K562 (cell line): ENCODE measurements around the gene CCDC171. TPM values are rescaled to one million over a fixed set of nuclear protein-coding genes. Genes with fewer than 3 reads are reported as not detected.

Source experiments
- ATAC-seq: fragments of 200-7000 bp; cut with Tn5 transposase; 3 replicates; pipeline ENCODE4 v1.9.1; 2020; ENCODE audit warnings: moderate library complexity
- BruUV-seq: library from RNA; stranded (reverse); fragments of 400-500 nt; replicated peaks from 2 replicates; lab custom pipeline; 2021; lab: Mats Ljungman, UMichigan
- CTCF ChIA-PET: fragments of 300-600 bp; formaldehyde crosslinking; extraction: SDS; loops from one replicate; lab custom pipeline; 2021; ENCODE audit warnings: low intra/inter-chr PET ratio; lab: Yijun Ruan, JAX
- POLR2A ChIA-PET: fragments of 300-600, 350-650 bp; sonication (Branson Sonifier 250); formaldehyde crosslinking; extraction: SDS; loops from one replicate; lab custom pipeline; 2021; ENCODE audit warnings: antibody characterized with exemption, inconsistent platforms; lab: Yijun Ruan, JAX
- DNase-seq, 4 experiments: peaks; one replicate each; pipeline versions ENCODE4 v3.0.0 to v3.0.0-alpha.2; 2011 to 2018; ENCODE audit warnings: low spot score in 3 of 4, mixed read lengths in 3 of 4; ENCODE audit errors: extremely low read depth in 1 of 4
- FAIRE-seq: peaks from 2 replicates; lab custom pipeline; 2011; peaks lifted over from hg19 to GRCh38; lab: Jason Lieb, UNC
- H2AFZ ChIP-seq: 2 replicates; pipeline ENCODE4 v1.6.0; 2011; ENCODE audit warnings: low read depth, low read length, control low read depth, inconsistent platforms
- H3K27ac ChIP-seq: fragments of 200-600 bp; 3 replicates; pipeline ENCODE4 v1.8.0; 2011; ENCODE audit warnings: low read depth, mild to moderate bottlenecking, control low read depth, inconsistent platforms, low read length, moderate library complexity, mixed read lengths; ENCODE audit errors: extremely low read depth
- H3K27me3 ChIP-seq, 2 experiments: fragments of 300-600 bp in 1 of 2; 2 replicates in 1 of 2; 3 replicates in 1 of 2; pipeline versions ENCODE4 v1.6.0 to v1.8.0; 2011; ENCODE audit warnings: inconsistent platforms in 2 of 2, low read length in 2 of 2, mild to moderate bottlenecking in 1 of 2, mixed read lengths in 1 of 2, moderate library complexity in 1 of 2; ENCODE audit not compliant: control insufficient read depth in 2 of 2, insufficient read depth in 2 of 2
- H3K36me3 ChIP-seq: fragments of 300-600 bp; 3 replicates; pipeline ENCODE4 v1.8.0; 2011; ENCODE audit warnings: mild to moderate bottlenecking, low read length, inconsistent platforms; ENCODE audit not compliant: control insufficient read depth, insufficient read depth
- H3K4me1 ChIP-seq, 2 experiments: fragments of 200-600 bp in 1 of 2; replicated peaks in 1 of 2; 2 replicates in 1 of 2; 3 replicates in 1 of 2; pipeline versions ENCODE4 v1.5.1 to v1.8.0; 2011; ENCODE audit warnings: inconsistent platforms in 2 of 2, low read length in 2 of 2, mild to moderate bottlenecking in 1 of 2, mixed read lengths in 1 of 2, moderate library complexity in 1 of 2; ENCODE audit not compliant: control insufficient read depth in 2 of 2, insufficient read depth in 2 of 2
- H3K4me2 ChIP-seq: 2 replicates; pipeline ENCODE4 v1.6.1; 2011; ENCODE audit warnings: low read length, control low read depth, inconsistent platforms, mixed read lengths; ENCODE audit not compliant: insufficient read depth
- H3K4me3 ChIP-seq: fragments of 200-600 bp; sonication (generic), shearing (Covaris generic); 2 replicates; pipeline ENCODE4 v1.5.1; 2016; ENCODE audit warnings: control low read depth, inconsistent platforms
- H3K79me2 ChIP-seq: fragments of 200-600 bp; 3 replicates; pipeline ENCODE4 v1.8.0; 2011; ENCODE audit warnings: low read length, inconsistent platforms; ENCODE audit not compliant: control insufficient read depth, insufficient read depth
- H3K9ac ChIP-seq, 2 experiments: 2 replicates each; pipeline versions ENCODE4 v1.6.0 to v1.6.1; 2011; ENCODE audit warnings: low read depth in 2 of 2, low read length in 2 of 2, control low read depth in 1 of 2, inconsistent platforms in 1 of 2, mild to moderate bottlenecking in 1 of 2, mixed read lengths in 1 of 2; ENCODE audit not compliant: insufficient read depth in 1 of 2
- H3K9me1 ChIP-seq: one replicate; pipeline ENCODE4 v1.6.0; 2011; ENCODE audit warnings: inconsistent platforms, mild to moderate bottlenecking, low read length, moderate library complexity; ENCODE audit not compliant: control insufficient read depth, insufficient read depth
- H3K9me3 ChIP-seq: replicated peaks from 2 replicates; pipeline ENCODE4 v1.5.1; 2011; ENCODE audit warnings: low read depth, low read length, inconsistent platforms; ENCODE audit not compliant: control insufficient read depth, insufficient read depth
- H4K20me1 ChIP-seq: replicated peaks from 2 replicates; pipeline ENCODE4 v1.6.1; 2011; ENCODE audit warnings: low read length, inconsistent platforms, mixed read lengths; ENCODE audit not compliant: control insufficient read depth, insufficient read depth
- KLF10 ChIP-seq: fragments of 250-450 bp; sonication (Bioruptor Pico); IDR thresholded peaks from 2 replicates; pipeline ENCODE4 v1.6.1; 2021; ENCODE audit warnings: matching md5 sums
- RFX5 ChIP-seq: IDR thresholded peaks from 2 replicates; pipeline ENCODE4 v1.6.1; 2011; ENCODE audit warnings: low read depth, mild to moderate bottlenecking, improper control_type of control experiment, low read length
- WGBS: fragments of 100-300 bp; shearing (Covaris generic); methylation state at CpG from one replicate; pipeline ENCODE4 v1.1.6; 2016; ENCODE audit warnings: low coverage, mixed read lengths; ENCODE audit not compliant: insufficient coverage; ENCODE audit errors: missing lambda C conversion rate; 5-methylcytosine and 5-hydroxymethylcytosine counted together
- in situ Hi-C: fragments of 300-500 bp; cut with MboI; formaldehyde crosslinking; loops from 4 replicates; pipeline ENCODE4 v1.15.0; 2018; ENCODE audit warnings: inconsistent platforms, mixed read lengths
- intact Hi-C: fragments of 100-400 bp; cut with micrococcal nuclease; formaldehyde crosslinking; loops from 2 replicates; pipeline ENCODE4 v1.14.2; 2022
- polyA plus RNA-seq, 8 experiments: library from polyadenylated mRNA; depleted of rRNA in 4 of 8; stranded (reverse) in 5 of 8; unstranded in 3 of 8; fragments of >200 nt; fragmentation: Nextera tagmentation in 2 of 8; fragmentation: Illumina TruSeq in 1 of 8; extraction: Ambion mirVana in 2 of 8; extraction: Trizol in 1 of 8; gene quantifications; 2 replicates each; pipeline versions ENCODE4 v1.2.1 to v1.2.3, GENCODE V29; 2011 to 2014; ENCODE audit warnings: inconsistent platforms in 1 of 8, missing spikeins in 1 of 8
- total RNA-seq, 7 experiments: library from RNA; depleted of rRNA in 6 of 7; stranded (reverse); fragments of >200 nt in 6 of 7; fragmentation: Illumina TruSeq in 2 of 7; extraction: Trizol in 2 of 7; gene quantifications; 2 replicates each; pipeline versions ENCODE4 v1.2.1 to v1.2.3, GENCODE V29; 2011 to 2021; ENCODE audit warnings: low replicate concordance in 1 of 7
- TF ChIP-seq, protein P1 (sequence below), 2 experiments: fragments of 450-650 bp in 1 of 2; IDR thresholded peaks; 2 replicates each; pipeline ENCODE4 v1.6.1; 2011 to 2017; ENCODE audit warnings: low read depth in 2 of 2, antibody characterized with exemption in 1 of 2, borderline replicate concordance in 1 of 2, low read length in 1 of 2, mild to moderate bottlenecking in 1 of 2, mixed read lengths in 1 of 2; ENCODE audit not compliant: control insufficient read depth in 1 of 2
- TF ChIP-seq, protein P2 (sequence below): fragments of 250-450 bp; sonication (Bioruptor Pico); IDR thresholded peaks from 2 replicates; pipeline ENCODE4 v1.5.0; 2021; ENCODE audit warnings: mild to moderate bottlenecking, borderline replicate concordance
- TF ChIP-seq, protein P3 (sequence below): fragments of 450-650 bp; formaldehyde crosslinking; IDR thresholded peaks from 2 replicates; pipeline ENCODE4 v1.4.0; 2020; ENCODE audit warnings: mild to moderate bottlenecking, moderate library complexity

CCDC171 gene
- total and polyA plus RNA-seq, 9 of the 15 experiments (the other 6 are each of a cell fraction or from before 2014, with no cell fraction given), result 0.08 to 3.8 (median 0.27) TPM

DNA sequence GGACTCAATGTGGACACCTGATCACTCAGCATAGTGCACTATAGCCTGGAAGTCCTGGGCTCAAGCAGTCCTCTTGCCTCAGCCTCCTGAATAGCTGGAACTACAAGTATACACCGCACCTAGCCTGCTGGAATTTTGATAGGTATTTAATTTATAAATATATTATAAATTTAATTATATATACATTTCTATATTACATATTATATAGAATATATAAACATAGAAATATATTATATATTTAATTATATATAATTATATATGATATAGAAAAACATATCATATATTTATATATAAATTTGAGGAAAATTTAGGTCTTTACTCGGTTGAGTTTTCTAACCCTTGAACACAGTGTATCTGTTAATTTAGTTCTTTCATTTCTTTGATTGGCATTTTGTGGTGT, 26.9 kb upstream of the CCDC171 start:
- Histone ChIP-seq H4K20me1 (no peaks in the 10 kb centered on the region), H3K36me3 (no peaks in the 10 kb centered on the region), H3K27me3 (no peaks in the 10 kb centered on the region), H3K79me2 (no peaks in the 10 kb centered on the region), H3K9me1 (no peaks in the 10 kb centered on the region), H3K9me3 (no peaks in the 10 kb centered on the region), H3K4me3 (no peak overlapping the region), H3K9ac (no peak overlapping the region), H2AFZ (no peak overlapping the region), H3K27ac (no peak overlapping the region), H3K4me1 (peaks cover 0 to 3% of the 10 kb centered on the region in 2 experiments; a peak in 1 of 5 replicates), H3K4me2 (no peak overlapping the region)
- ChIA-PET POLR2A (no interaction called here), CTCF (no interaction called here)
- WGBS, result 17% methylated on average over 2 of the region's 2 CpGs
- TF ChIP-seq RFX5 (no peak), KLF10 (CRISPR knock-in tag) (no peak)
- TF ChIP-seq, protein P1, sequence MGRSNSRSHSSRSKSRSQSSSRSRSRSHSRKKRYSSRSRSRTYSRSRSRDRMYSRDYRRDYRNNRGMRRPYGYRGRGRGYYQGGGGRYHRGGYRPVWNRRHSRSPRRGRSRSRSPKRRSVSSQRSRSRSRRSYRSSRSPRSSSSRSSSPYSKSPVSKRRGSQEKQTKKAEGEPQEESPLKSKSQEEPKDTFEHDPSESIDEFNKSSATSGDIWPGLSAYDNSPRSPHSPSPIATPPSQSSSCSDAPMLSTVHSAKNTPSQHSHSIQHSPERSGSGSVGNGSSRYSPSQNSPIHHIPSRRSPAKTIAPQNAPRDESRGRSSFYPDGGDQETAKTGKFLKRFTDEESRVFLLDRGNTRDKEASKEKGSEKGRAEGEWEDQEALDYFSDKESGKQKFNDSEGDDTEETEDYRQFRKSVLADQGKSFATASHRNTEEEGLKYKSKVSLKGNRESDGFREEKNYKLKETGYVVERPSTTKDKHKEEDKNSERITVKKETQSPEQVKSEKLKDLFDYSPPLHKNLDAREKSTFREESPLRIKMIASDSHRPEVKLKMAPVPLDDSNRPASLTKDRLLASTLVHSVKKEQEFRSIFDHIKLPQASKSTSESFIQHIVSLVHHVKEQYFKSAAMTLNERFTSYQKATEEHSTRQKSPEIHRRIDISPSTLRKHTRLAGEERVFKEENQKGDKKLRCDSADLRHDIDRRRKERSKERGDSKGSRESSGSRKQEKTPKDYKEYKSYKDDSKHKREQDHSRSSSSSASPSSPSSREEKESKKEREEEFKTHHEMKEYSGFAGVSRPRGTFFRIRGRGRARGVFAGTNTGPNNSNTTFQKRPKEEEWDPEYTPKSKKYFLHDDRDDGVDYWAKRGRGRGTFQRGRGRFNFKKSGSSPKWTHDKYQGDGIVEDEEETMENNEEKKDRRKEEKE (IDR thresholded peaks at IDR 0.05; ENCODE audit: borderline replicate concordance in 1 of 2, control insufficient read depth in 1 of 2, low read depth in 2 of 2, low read length in 1 of 2), result no peak
- TF ChIP-seq, protein P2, sequence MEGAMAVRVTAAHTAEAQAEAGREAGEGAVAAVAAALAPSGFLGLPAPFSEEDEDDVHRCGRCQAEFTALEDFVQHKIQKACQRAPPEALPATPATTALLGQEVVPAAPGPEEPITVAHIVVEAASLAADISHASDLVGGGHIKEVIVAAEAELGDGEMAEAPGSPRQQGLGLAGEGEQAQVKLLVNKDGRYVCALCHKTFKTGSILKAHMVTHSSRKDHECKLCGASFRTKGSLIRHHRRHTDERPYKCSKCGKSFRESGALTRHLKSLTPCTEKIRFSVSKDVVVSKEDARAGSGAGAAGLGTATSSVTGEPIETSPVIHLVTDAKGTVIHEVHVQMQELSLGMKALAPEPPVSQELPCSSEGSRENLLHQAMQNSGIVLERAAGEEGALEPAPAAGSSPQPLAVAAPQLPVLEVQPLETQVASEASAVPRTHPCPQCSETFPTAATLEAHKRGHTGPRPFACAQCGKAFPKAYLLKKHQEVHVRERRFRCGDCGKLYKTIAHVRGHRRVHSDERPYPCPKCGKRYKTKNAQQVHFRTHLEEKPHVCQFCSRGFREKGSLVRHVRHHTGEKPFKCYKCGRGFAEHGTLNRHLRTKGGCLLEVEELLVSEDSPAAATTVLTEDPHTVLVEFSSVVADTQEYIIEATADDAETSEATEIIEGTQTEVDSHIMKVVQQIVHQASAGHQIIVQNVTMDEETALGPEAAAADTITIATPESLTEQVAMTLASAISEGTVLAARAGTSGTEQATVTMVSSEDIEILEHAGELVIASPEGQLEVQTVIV (CRISPR knock-in tag), result no peak
- TF ChIP-seq, protein P3, sequence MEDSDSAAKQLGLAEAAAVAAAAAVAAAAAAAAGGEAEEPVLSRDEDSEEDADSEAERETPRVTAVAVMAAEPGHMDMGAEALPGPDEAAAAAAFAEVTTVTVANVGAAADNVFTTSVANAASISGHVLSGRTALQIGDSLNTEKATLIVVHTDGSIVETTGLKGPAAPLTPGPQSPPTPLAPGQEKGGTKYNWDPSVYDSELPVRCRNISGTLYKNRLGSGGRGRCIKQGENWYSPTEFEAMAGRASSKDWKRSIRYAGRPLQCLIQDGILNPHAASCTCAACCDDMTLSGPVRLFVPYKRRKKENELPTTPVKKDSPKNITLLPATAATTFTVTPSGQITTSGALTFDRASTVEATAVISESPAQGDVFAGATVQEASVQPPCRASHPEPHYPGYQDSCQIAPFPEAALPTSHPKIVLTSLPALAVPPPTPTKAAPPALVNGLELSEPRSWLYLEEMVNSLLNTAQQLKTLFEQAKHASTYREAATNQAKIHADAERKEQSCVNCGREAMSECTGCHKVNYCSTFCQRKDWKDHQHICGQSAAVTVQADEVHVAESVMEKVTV (CRISPR knock-in tag), result no peak
- in situ Hi-C loops, result no loop called here
- no peak for DNase-seq
- no peak for FAIRE-seq
- no TSS peak for BruUV-seq
- intact Hi-C loops, result no loop called here
- no peak for ATAC-seq
